Measurements from ENCODE around the gene MYADM.

MYADM gene

GRCh38 chr19:53896682-53897081 lies 29.0 kb downstream of the MYADM start:
- ATAC-seq (no peak), DNase-seq (ENCODE audit: low spot score in 2 of 2) (no peak)
- H3K4me3 Mint-ChIP-seq, result no peak overlapping the region
- H3K27ac Mint-ChIP-seq, result no peak overlapping the region
- peaks cover 14% of the 10 kb centered on the region for H3K4me1 Mint-ChIP-seq
- H3K36me3 Mint-ChIP-seq, result peaks cover 4% of the 10 kb centered on the region
- no peaks in the 10 kb centered on the region for H3K9me3 Mint-ChIP-seq

DNA sequence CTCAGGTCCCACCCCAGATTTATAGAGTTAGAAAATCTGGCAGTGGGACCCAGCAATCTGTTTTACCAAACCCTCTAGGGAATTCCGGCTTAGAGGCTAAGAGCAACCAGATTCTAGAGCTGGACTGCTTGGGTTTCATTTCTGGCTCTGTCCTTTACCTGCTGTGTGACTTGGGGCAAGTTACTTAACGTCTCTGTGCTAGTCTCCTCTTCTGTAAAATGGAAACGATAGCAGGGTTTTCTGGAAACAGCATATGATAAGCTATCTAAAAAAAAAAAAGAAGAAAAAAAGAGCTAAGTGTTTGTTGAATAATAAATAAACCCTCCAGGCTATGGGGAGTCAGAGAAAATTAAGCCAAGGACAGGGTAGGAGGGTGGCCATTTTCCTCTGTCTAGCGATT lies 29.8 kb downstream of the MYADM start:
- Mint-ChIP-seq H3K4me1 (peaks cover 14% of the 10 kb centered on the region), H3K36me3 (peaks cover 4% of the 10 kb centered on the region), H3K9me3 (no peaks in the 10 kb centered on the region), H3K4me3 (no peak overlapping the region), H3K27ac (no peak overlapping the region)
- no peak for DNase-seq (ENCODE audit: low spot score in 2 of 2)
- no peak for ATAC-seq

- ATAC-seq, result no peak
- Mint-ChIP-seq H3K27ac (no peak overlapping the region), H3K9me3 (no peaks in the 10 kb centered on the region), H3K4me3 (no peak overlapping the region), H3K4me1 (peaks cover 14% of the 10 kb centered on the region), H3K36me3 (no peaks in the 10 kb centered on the region)
- DNase-seq (ENCODE audit: low spot score in 2 of 2), result no peak
Observed at GRCh38 chr19:53898166-53898565, 30.5 kb downstream of the MYADM start.

DNA sequence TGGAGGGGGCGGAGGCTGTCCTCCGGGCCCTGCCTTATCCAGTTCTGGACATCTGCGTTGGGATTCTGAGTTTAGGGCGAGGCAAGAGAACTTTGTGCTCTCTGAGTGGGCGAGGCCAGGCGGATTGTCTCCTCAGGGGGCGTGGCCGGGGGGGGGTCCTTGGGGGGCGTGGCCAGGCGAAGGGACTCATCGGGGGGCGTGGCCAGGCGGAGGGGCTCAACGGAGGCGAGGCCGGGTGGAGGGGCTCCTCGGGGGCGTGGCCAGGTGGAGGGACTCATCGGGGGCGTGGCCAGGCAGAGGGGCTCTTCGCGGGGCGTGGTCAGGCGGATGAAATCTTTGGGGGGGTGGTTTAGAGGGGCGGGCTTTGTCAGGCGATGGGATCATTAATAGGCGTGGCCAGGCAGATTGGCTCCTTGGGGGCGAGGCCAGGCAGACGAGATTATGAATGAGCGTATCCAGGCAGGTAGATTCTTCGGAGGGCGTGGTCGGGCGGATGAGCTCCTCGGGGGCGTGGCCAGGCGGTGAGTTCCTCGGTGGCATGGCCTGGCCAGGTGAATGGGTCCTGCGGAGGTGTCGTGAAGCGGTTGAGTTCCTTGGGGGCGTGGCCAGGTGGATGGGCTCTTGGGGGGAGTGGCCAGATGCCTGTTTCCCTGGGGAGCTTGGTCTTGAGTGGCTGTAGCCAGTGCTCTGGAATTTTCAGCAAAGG lies 31.1 kb downstream of the MYADM start:
- no peaks in the 10 kb centered on the region for H3K9me3 Mint-ChIP-seq
- H3K4me3 Mint-ChIP-seq, result no peak overlapping the region
- H3K4me1 Mint-ChIP-seq, result peaks cover 14% of the 10 kb centered on the region
- ATAC-seq (no peak), DNase-seq (ENCODE audit: low spot score in 2 of 2) (no peak)
- H3K27ac Mint-ChIP-seq, result no peak overlapping the region
- peaks cover 6% of the 10 kb centered on the region for H3K36me3 Mint-ChIP-seq

GRCh38 chr19:53900191-53900860 lies 32.6 kb downstream of the MYADM start:
- ATAC-seq, result no peak
- no peak overlapping the region for H3K4me3 Mint-ChIP-seq

GRCh38 chr19:53903055-53903680 lies 35.5 kb downstream of the MYADM start:
- Mint-ChIP-seq H3K36me3 (peaks cover 6% of the 10 kb centered on the region), H3K9me3 (no peaks in the 10 kb centered on the region), H3K27ac (no peak overlapping the region), H3K4me1 (peaks cover 44% of the 10 kb centered on the region), H3K4me3 (no peak overlapping the region)
- DNase-seq (ENCODE audit: low spot score in 2 of 2), result no peak
- no peak for ATAC-seq

More at GRCh38 chr19:53900191-53900860, 32.6 kb downstream of the MYADM start:
- Mint-ChIP-seq H3K9me3 (no peaks in the 10 kb centered on the region), H3K27ac (no peak overlapping the region), H3K4me1 (peaks cover 20% of the 10 kb centered on the region), H3K36me3 (peaks cover 6% of the 10 kb centered on the region)
- DNase-seq (ENCODE audit: low spot score in 2 of 2), result no peak

GRCh38 chr19:53904909-53905308 lies 37.2 kb downstream of the MYADM start:
- Mint-ChIP-seq H3K4me1 (peaks cover 48% of the 10 kb centered on the region), H3K27ac (no peak overlapping the region), H3K9me3 (no peaks in the 10 kb centered on the region), H3K4me3 (no peak overlapping the region), H3K36me3 (peaks cover 6% of the 10 kb centered on the region)
- no peak for ATAC-seq
- no peak for DNase-seq (ENCODE audit: low spot score in 2 of 2)

DNA sequence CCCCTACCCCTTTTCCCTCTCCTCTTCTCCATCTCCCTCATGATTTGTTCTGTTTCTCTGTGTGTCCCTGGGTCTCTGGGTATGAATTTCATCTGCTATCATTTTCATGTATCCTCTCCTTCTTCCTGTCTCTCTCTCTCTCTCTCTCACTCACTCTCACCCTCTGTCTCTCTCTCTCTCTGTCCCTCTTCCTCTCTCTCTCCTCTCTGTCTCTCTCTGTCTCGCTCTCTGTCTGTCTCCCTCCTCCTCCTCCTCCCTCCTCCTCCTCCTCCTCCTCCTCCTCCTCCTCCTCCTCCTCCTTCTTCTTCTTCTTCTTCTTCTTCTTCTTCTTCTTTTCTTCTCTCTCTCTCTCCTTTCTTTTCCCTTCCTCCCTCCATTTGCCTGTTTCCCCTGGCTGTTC lies 38.1 kb downstream of the MYADM start:
- DNase-seq (ENCODE audit: low spot score in 2 of 2) (no peak), ATAC-seq (no peak)
- Mint-ChIP-seq H3K4me1 (peaks cover 57% of the 10 kb centered on the region), H3K9me3 (no peaks in the 10 kb centered on the region), H3K4me3 (no peak overlapping the region), H3K36me3 (peaks cover 6% of the 10 kb centered on the region), H3K27ac (no peak overlapping the region)

GRCh38 chr19:53906211-53907192 lies 38.8 kb downstream of the MYADM start:
- H3K27ac Mint-ChIP-seq, result no peak overlapping the region
- DNase-seq (ENCODE audit: low spot score in 2 of 2) (peak; percentile 69 to 88), ATAC-seq (peak; percentile 69)
- H3K4me1 Mint-ChIP-seq, result peaks cover 57% of the 10 kb centered on the region
- peaks cover 6% of the 10 kb centered on the region for H3K36me3 Mint-ChIP-seq
- H3K4me3 Mint-ChIP-seq, result peak overlapping the region; percentile 9
- H3K9me3 Mint-ChIP-seq, result no peaks in the 10 kb centered on the region

DNA sequence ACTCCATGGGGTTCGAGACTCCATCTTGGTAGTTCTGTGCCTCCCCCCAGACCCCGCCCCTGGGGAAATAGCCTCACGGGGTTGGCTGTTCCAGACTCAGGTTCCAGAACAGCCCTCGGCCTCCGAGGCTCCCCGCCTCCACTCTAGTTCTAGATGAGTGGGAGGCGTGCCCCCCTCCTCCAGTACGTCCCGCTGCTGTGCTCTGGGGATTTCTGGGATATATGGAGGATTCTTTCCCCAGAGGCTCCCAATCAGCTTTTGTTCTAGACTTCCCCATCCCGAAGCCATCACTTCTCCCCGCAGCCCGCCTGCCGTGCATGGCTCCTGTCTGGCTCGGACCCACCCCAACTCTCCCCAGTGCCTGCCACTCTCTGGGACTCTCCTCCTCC lies 39.5 kb downstream of the MYADM start:
- Mint-ChIP-seq H3K36me3 (peaks cover 6% of the 10 kb centered on the region), H3K4me1 (peaks cover 57% of the 10 kb centered on the region), H3K27ac (no peak overlapping the region), H3K9me3 (no peaks in the 10 kb centered on the region), H3K4me3 (peak overlapping the region; percentile 9)
- DNase-seq (ENCODE audit: low spot score in 2 of 2), result no peak
- ATAC-seq, result no peak

DNA sequence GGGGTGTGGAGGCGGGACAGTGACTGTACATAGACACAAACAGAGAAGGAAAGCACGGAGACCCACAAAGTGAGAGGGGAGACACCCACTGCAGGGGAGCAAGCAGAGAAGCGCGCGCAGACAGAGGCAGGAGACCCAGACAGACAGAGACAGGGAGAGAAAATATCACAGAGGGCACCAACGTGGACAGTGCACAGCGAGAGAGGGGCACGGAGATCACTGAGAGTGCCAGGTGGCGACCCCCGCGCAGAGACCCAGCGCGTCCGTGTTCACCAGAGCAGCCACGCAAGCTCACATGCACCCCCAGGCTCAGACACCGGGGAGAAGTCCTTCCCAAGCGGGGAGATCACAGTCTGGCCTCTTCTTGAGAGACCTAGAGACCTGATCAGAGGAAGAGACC lies 40.0 kb downstream of the MYADM start:
- ATAC-seq (no peak), DNase-seq (ENCODE audit: low spot score in 2 of 2) (no peak)
- H3K9me3 Mint-ChIP-seq, result no peaks in the 10 kb centered on the region
- no peak overlapping the region for H3K27ac Mint-ChIP-seq
- peaks cover 6% of the 10 kb centered on the region for H3K36me3 Mint-ChIP-seq
- H3K4me3 Mint-ChIP-seq, result peak overlapping the region; percentile 9
- peaks cover 57% of the 10 kb centered on the region for H3K4me1 Mint-ChIP-seq

- H3K4me1 Mint-ChIP-seq, result peaks cover 57% of the 10 kb centered on the region
- peaks cover 4% of the 10 kb centered on the region for H3K36me3 Mint-ChIP-seq
- H3K9me3 Mint-ChIP-seq, result no peaks in the 10 kb centered on the region
- peak overlapping the region; percentile 31 for H3K4me3 Mint-ChIP-seq
- ATAC-seq (peak; percentile 75), DNase-seq (ENCODE audit: low spot score in 2 of 2) (peak in 1 of 2 donors; percentile 66)
- H3K27ac Mint-ChIP-seq, result no peak overlapping the region
Observed at GRCh38 chr19:53908106-53908934, 40.6 kb downstream of the MYADM start.

DNA sequence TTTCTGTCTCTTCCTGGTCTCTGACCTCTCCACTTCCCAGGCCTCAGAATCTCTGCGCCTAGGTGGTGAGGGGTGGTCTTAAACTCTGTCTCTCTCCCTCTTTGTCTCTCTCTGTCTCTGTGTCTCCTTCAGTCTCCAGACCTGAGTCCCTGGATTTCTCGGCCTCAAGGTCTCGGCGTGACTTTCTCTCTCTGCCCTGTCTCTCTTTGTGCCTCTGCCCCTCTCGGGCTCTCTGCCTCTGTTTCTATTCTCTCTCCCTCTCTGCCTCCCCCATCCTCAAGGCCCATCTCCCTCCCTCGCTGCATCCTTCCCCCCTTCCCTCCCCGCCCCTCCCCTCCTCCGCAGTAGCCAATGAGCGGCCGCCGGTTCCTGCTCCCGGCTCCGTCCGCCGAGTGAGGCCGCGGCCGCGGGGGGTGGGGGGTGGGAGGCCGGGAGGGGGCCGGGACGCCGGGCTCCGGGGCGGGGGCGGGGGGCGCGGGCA lies 41.3 kb downstream of the MYADM start, which contains the start of gene CACNG7:
TSS of gene CACNG7 (plus strand) at position 344 of the 481 bp plus-strand sequence. CDS start 3,554 bp downstream, outside the sequence.
- no peaks in the 10 kb centered on the region for H3K9me3 Mint-ChIP-seq
- peak within 1 kb of the TSS; percentile 31 for H3K4me3 Mint-ChIP-seq
- H3K4me1 Mint-ChIP-seq, result peaks cover 57% of the 10 kb centered on the region
- ATAC-seq, result no peak
- DNase-seq (ENCODE audit: low spot score in 2 of 2), result no peak
- no peak within 1 kb of the TSS for H3K27ac Mint-ChIP-seq
- H3K36me3 Mint-ChIP-seq, result no peaks in the 10 kb centered on the region

Measured in stimulated activated effector memory CD8-positive, alpha-beta T cell treated with anti-CD3 and anti-CD28 coated beads, Interleukin-12 subunit alpha, Interleukin-12 subunit beta, amount 100 ng/mL, for 72 hours (primary cell).